ENCODE data around the gene CRY1. TPM values are rescaled to one million over a fixed set of nuclear protein-coding genes. Genes with fewer than 3 reads are reported as not detected.

CRY1 gene
- 20.6 and 21.8 TPM in 2 replicates for total RNA-seq

DNA sequence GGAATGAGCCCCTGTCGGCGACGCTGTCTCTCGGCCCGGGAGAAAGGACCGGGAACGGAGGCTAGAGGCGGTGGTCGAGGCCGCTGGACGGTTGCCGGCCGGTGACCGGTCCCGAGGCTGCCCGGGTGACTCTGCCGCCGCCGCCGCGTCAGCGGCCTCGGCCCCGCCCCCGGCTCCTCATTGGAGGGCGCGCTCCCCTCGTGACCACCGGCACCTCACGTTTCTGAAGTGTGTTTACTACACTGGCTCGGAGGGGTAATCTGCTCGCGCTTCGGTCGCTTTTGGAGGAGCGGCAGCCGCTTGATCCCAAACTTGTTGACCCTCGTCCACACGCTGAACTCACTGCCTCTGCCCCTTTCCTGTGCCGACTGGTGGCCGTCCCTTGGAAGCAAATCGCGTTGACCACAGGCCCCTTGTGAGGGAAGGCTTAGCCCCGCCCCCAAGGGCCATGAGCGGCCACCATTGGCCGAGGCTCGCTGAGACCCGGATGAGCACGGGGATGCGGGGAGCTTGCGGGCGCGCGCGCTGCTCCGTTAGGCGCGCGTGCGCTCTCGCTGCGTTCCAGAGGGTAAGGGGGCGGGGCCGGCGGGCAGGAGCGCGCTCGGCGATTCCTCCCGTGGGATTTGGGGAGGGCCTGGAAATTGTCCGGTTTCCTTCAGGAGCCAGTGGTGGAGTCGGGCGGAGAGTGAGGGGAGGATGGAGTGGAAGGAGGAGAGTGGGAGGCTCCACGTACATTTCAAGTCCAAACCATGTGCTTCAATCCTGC, at the start of gene CRY1:
CRY1 (minus strand) TSS at position 133 of the 766 bp plus-strand sequence. CDS start 588 bp downstream, outside the sequence.
- peak within 1 kb of the TSS; percentile 91 for H3K4me3 ChIP-seq (ENCODE audit: low read depth, low read length)
- peak; percentile 65 for DNase-seq (ENCODE audit: low read depth)
- H3K36me3 ChIP-seq (ENCODE audit: control insufficient read depth, insufficient read depth, low read length), result no peaks in the 10 kb centered on the region
- TF ChIP-seq, protein P1, sequence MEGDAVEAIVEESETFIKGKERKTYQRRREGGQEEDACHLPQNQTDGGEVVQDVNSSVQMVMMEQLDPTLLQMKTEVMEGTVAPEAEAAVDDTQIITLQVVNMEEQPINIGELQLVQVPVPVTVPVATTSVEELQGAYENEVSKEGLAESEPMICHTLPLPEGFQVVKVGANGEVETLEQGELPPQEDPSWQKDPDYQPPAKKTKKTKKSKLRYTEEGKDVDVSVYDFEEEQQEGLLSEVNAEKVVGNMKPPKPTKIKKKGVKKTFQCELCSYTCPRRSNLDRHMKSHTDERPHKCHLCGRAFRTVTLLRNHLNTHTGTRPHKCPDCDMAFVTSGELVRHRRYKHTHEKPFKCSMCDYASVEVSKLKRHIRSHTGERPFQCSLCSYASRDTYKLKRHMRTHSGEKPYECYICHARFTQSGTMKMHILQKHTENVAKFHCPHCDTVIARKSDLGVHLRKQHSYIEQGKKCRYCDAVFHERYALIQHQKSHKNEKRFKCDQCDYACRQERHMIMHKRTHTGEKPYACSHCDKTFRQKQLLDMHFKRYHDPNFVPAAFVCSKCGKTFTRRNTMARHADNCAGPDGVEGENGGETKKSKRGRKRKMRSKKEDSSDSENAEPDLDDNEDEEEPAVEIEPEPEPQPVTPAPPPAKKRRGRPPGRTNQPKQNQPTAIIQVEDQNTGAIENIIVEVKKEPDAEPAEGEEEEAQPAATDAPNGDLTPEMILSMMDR (IDR thresholded peaks at IDR 0.05; ENCODE audit: insufficient read depth, low read length, poor library complexity, severe bottlenecking), result no peak
- no peaks in the 10 kb centered on the region for H3K27me3 ChIP-seq (ENCODE audit: control insufficient read depth, insufficient read depth, low read length)

DNA sequence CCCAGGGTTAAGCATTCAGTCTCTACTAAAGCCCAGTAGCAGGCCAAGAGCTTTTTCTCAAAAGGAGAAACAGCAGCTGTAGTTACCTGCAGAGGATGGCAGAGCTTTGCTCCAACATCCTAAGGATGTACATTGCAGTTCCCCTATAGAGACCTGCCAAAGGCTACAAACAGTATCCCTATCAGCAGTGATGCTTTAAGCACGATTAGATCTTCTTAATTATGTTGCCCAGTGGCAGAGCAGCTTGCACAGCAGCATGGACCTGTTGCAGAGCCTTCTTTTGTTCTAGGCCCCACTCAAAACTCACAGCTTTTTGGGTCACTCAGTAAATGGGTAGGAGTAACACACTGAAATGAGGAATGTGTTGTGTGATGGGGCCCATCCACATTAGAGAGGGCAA, 46.4 kb upstream of the CRY1 start:
- DNase-seq (ENCODE audit: low read depth), result no peak
- TF ChIP-seq, protein P1 (IDR thresholded peaks at IDR 0.05; ENCODE audit: insufficient read depth, low read length, poor library complexity, severe bottlenecking), result no peak
- H3K4me3 ChIP-seq (ENCODE audit: low read depth, low read length), result no peak overlapping the region
- H3K36me3 ChIP-seq (ENCODE audit: control insufficient read depth, insufficient read depth, low read length), result no peaks in the 10 kb centered on the region
- no peaks in the 10 kb centered on the region for H3K27me3 ChIP-seq (ENCODE audit: control insufficient read depth, insufficient read depth, low read length)

DNA sequence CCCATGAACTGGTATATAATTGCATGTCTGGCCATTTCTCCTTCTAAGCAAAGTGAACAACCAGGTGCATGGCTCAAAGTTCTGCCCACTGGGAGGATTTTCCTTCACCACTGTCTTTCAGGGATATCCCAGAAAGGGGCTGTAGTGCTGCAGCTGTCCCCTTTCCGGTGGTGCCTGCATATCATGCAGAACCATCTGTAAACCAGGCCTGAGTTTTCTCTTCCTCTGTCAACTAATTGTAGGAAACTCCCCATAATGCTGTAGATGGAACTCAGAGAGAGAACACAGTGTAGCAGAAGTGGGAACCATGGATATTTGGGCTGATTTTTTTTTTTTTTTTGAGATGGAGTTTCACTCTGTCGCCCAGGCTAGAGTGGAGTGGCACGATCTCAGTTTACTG, 45.6 kb upstream of the CRY1 start:
- TF ChIP-seq, protein P1 (IDR thresholded peaks at IDR 0.05; ENCODE audit: insufficient read depth, low read length, poor library complexity, severe bottlenecking), result no peak
- H3K4me3 ChIP-seq (ENCODE audit: low read depth, low read length), result no peak overlapping the region
- H3K36me3 ChIP-seq (ENCODE audit: control insufficient read depth, insufficient read depth, low read length), result no peaks in the 10 kb centered on the region
- DNase-seq (ENCODE audit: low read depth), result no peak
- no peaks in the 10 kb centered on the region for H3K27me3 ChIP-seq (ENCODE audit: control insufficient read depth, insufficient read depth, low read length)

DNA sequence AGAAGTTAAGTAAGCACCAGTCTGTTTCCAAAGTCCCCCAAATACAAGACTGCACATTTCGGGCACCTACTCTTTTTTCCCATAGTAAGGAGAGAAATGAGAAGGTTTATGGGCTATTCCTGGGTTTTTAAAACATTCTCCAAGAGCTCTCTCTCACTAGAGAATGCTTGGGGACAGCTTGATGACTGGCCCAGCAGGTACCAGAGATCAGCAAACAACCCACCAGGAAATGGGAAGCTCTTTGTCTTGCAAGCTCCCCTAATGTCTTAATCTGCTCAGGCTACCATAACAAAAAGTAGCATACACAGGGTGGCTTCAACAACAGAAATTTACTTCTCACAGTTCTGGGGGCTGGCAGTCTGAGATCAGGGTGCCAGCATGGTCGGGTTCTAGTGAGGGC, 41.8 kb upstream of the CRY1 start:
- TF ChIP-seq, protein P1 (IDR thresholded peaks at IDR 0.05; ENCODE audit: insufficient read depth, low read length, poor library complexity, severe bottlenecking), result no peak
- Histone ChIP-seq H3K36me3 (ENCODE audit: control insufficient read depth, insufficient read depth, low read length) (no peaks in the 10 kb centered on the region), H3K4me3 (ENCODE audit: low read depth, low read length) (no peak overlapping the region), H3K27me3 (ENCODE audit: control insufficient read depth, insufficient read depth, low read length) (no peaks in the 10 kb centered on the region)
- no peak for DNase-seq (ENCODE audit: low read depth)

DNA sequence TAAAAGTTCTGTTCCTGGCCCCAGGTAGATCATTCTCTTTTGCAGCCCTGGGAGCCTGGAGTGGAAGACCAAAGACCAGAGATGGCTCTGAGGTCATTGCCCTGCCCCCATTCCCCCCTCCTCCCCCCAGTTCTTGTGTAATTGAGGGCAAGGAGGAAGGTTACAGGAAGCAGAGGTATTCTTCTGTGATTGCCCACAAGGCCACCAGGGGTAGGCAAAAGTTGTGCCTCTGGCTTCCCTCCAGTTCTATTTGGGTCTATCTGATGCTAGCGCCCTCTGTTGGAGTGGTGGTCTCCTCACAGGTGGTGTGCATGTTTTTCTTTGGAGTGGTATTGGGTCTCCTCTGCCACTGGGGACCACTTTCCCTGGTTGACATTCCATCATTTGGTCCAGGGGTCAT, 41.2 kb upstream of the CRY1 start:
- H3K27me3 ChIP-seq (ENCODE audit: control insufficient read depth, insufficient read depth, low read length), result no peaks in the 10 kb centered on the region
- no peak for DNase-seq (ENCODE audit: low read depth)
- H3K4me3 ChIP-seq (ENCODE audit: low read depth, low read length), result no peak overlapping the region
- H3K36me3 ChIP-seq (ENCODE audit: control insufficient read depth, insufficient read depth, low read length), result no peaks in the 10 kb centered on the region
- TF ChIP-seq, protein P1 (IDR thresholded peaks at IDR 0.05; ENCODE audit: insufficient read depth, low read length, poor library complexity, severe bottlenecking), result peak; percentile 38

DNA sequence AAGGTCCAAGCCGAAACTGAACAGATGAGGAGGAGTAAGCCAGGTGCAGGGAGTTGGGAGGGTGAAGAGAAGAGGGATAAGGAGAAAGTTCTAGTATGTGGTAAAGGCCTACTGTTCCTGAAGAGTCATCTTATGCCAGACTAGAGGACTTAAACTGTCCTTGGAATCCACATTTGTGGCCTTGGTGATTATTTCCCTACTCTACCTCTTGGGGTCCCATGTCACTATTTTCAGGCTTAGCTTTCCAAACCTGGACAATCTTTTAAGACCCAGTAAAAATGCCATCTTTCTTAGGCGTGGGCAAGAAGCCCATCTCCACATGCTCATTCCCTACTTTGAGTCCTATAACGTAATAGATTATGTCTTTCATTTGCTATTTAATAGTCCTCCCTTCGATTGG, 40.1 kb upstream of the CRY1 start:
- TF ChIP-seq, protein P1 (IDR thresholded peaks at IDR 0.05; ENCODE audit: insufficient read depth, low read length, poor library complexity, severe bottlenecking), result no peak
- Histone ChIP-seq H3K4me3 (ENCODE audit: low read depth, low read length) (no peak overlapping the region), H3K36me3 (ENCODE audit: control insufficient read depth, insufficient read depth, low read length) (no peaks in the 10 kb centered on the region), H3K27me3 (ENCODE audit: control insufficient read depth, insufficient read depth, low read length) (no peaks in the 10 kb centered on the region)
- DNase-seq (ENCODE audit: low read depth), result no peak
